Measurements from ENCODE around the gene TECTA.

Gene TECTA

DNA sequence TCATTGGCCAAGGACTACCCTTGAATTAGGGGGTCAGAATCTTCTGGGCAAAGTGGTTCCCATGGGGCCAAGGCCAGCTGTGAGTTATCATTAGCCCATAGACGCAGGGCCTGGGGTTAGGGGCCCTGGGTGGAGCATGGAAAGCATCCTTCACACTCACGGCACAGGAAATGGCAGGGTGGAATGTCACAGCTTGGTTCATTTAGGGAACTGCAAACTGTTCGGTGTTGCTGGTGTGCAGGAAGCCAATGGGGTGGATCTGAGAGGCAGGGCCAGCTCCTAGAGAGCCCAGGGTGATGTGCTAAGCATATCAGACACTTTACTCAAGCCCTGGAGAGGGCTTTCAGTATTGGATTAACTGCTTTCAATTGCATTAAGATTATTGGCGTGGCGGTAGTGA lies 42.9 kb downstream of the TECTA start:
- H3K4me1 ChIP-seq (ENCODE audit: control insufficient read depth in 1 of 2, insufficient read depth in 2 of 2, low read length in 2 of 2) = no peaks in the 10 kb centered on the region

DNA sequence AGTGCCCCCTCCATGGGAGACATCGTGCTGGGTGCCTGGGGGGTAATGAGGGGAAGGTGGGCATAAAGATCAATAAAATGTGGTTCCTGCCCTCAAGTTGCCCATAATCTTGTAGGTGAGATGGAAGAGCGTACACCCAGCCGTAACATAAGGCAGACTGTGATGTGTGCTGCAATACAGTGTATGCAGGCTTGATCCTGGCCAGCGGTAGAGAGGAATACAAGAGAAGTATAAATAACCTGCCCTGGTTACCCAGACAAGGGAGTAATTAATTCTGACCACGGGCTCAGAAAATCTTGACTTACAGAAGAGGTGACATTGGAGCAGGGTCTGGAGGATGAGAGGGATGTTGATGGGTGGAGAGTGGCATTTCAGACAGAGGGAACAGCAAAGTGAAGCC lies 43.7 kb downstream of the TECTA start:
- Histone ChIP-seq H3K9ac (ENCODE audit: low read depth in 1 of 2, low read length in 2 of 2) (no peak overlapping the region), H3K36me3 (ENCODE audit: control insufficient read depth in 1 of 2, insufficient read depth in 2 of 2, low read length in 2 of 2) (no peaks in the 10 kb centered on the region), H3K27ac (ENCODE audit: low read depth, low read length) (no peak overlapping the region), H3K27me3 (ENCODE audit: control insufficient read depth in 1 of 2, insufficient read depth in 2 of 2, low read length in 2 of 2) (no peaks in the 10 kb centered on the region), H3K4me3 (ENCODE audit: low read depth in 1 of 2, low read length in 2 of 2) (no peak overlapping the region), H3K4me1 (ENCODE audit: control insufficient read depth in 1 of 2, insufficient read depth in 2 of 2, low read length in 2 of 2) (no peaks in the 10 kb centered on the region), H3K9me3 (ENCODE audit: control insufficient read depth in 1 of 2, low read length in 2 of 2) (no peaks in the 10 kb centered on the region)

More for the DNA sequence above, 42.9 kb downstream of the TECTA start:
- Histone ChIP-seq H3K27me3 (ENCODE audit: control insufficient read depth in 1 of 2, insufficient read depth in 2 of 2, low read length in 2 of 2) (no peaks in the 10 kb centered on the region), H3K27ac (ENCODE audit: low read depth, low read length) (no peak overlapping the region), H3K9me3 (ENCODE audit: control insufficient read depth in 1 of 2, low read length in 2 of 2) (no peaks in the 10 kb centered on the region), H3K4me3 (ENCODE audit: low read depth in 1 of 2, low read length in 2 of 2) (no peak overlapping the region), H3K9ac (ENCODE audit: low read depth in 1 of 2, low read length in 2 of 2) (no peak overlapping the region), H3K36me3 (ENCODE audit: control insufficient read depth in 1 of 2, insufficient read depth in 2 of 2, low read length in 2 of 2) (no peaks in the 10 kb centered on the region)

DNA sequence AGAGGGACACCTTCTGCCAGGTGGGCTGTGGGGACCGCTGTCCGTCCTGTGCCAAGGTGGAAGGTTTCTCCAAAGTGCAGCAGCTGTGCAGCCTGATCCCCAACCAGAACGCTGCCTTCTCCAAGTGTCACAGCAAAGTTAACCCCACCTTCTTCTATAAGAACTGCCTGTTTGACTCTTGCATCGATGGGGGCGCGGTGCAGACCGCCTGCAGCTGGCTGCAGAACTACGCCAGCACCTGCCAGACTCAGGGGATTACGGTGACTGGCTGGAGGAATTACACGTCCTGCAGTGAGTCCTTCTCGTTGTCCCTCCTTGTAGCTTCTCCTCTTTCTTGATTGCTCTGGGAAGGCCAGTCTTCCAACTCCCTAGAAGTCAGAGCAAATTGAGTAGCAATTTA lies 44.8 kb downstream of the TECTA start:
- no peak overlapping the region for H3K27ac ChIP-seq (ENCODE audit: low read depth, low read length)
- H3K4me1 ChIP-seq (ENCODE audit: control insufficient read depth in 1 of 2, insufficient read depth in 2 of 2, low read length in 2 of 2) = no peaks in the 10 kb centered on the region
- H3K4me3 ChIP-seq (ENCODE audit: low read depth in 1 of 2, low read length in 2 of 2) = no peak overlapping the region
- H3K9ac ChIP-seq (ENCODE audit: low read depth in 1 of 2, low read length in 2 of 2) = no peak overlapping the region
- H3K27me3 ChIP-seq (ENCODE audit: control insufficient read depth in 1 of 2, insufficient read depth in 2 of 2, low read length in 2 of 2) = no peaks in the 10 kb centered on the region
- H3K36me3 ChIP-seq (ENCODE audit: control insufficient read depth in 1 of 2, insufficient read depth in 2 of 2, low read length in 2 of 2) = no peaks in the 10 kb centered on the region
- H3K9me3 ChIP-seq (ENCODE audit: control insufficient read depth in 1 of 2, low read length in 2 of 2) = no peaks in the 10 kb centered on the region

DNA sequence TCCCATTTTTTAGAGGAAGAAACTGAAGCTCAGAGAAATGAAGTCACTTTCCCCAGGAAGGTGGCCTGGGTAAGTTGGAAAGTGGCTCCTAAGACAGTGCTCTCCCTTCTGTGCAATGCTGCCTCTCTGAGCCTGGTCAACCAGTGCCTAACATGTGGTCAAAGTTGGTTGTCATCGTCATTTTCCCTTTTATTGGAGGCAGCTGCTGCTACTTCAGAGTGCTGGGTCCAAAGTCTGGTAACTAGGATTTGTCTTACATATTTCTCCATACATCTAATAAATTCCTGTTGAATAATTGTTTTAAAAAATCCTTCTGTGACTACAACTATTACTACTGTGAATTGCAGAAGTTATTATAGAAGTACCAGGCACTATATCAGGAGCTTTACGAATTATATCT lies 48.1 kb downstream of the TECTA start:
- Histone ChIP-seq H3K27me3 (ENCODE audit: control insufficient read depth in 1 of 2, insufficient read depth in 2 of 2, low read length in 2 of 2) (no peaks in the 10 kb centered on the region), H3K9me3 (ENCODE audit: control insufficient read depth in 1 of 2, low read length in 2 of 2) (no peaks in the 10 kb centered on the region), H3K4me1 (ENCODE audit: control insufficient read depth in 1 of 2, insufficient read depth in 2 of 2, low read length in 2 of 2) (no peaks in the 10 kb centered on the region), H3K9ac (ENCODE audit: low read depth in 1 of 2, low read length in 2 of 2) (no peak overlapping the region), H3K27ac (ENCODE audit: low read depth, low read length) (no peak overlapping the region), H3K4me3 (ENCODE audit: low read depth in 1 of 2, low read length in 2 of 2) (no peak overlapping the region), H3K36me3 (ENCODE audit: control insufficient read depth in 1 of 2, insufficient read depth in 2 of 2, low read length in 2 of 2) (no peaks in the 10 kb centered on the region)

DNA sequence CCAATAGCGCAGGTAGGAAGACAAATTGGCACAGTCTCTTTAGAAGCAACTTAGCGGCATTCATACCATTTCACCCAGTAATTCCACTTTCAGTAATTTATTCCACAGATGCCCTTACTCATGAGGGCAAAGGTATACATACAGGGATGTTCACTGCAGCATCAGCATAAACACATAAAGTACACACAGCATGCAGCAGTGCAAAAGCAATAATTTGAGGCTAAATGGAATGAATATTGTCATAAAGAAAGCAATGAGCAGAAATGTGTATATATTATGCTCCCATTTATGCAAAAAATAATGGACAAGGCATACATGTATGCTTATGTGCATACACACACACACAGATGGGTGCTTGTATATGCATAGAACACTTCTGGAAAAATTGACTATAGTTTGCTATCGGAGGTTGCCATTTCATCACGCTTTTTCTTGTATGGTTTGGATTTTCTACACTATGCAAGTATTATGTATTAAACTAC lies 50.2 kb downstream of the TECTA start:
- no peaks in the 10 kb centered on the region for H3K9me3 ChIP-seq (ENCODE audit: control insufficient read depth in 1 of 2, low read length in 2 of 2)
- H3K36me3 ChIP-seq (ENCODE audit: control insufficient read depth in 1 of 2, insufficient read depth in 2 of 2, low read length in 2 of 2) = no peaks in the 10 kb centered on the region
- no peak overlapping the region for H3K9ac ChIP-seq (ENCODE audit: low read depth in 1 of 2, low read length in 2 of 2)
- no peak overlapping the region for H3K27ac ChIP-seq (ENCODE audit: low read depth, low read length)
- H3K27me3 ChIP-seq (ENCODE audit: control insufficient read depth in 1 of 2, insufficient read depth in 2 of 2, low read length in 2 of 2) = no peaks in the 10 kb centered on the region
- no peaks in the 10 kb centered on the region for H3K4me1 ChIP-seq (ENCODE audit: control insufficient read depth in 1 of 2, insufficient read depth in 2 of 2, low read length in 2 of 2)
- no peak overlapping the region for H3K4me3 ChIP-seq (ENCODE audit: low read depth in 1 of 2, low read length in 2 of 2)

DNA sequence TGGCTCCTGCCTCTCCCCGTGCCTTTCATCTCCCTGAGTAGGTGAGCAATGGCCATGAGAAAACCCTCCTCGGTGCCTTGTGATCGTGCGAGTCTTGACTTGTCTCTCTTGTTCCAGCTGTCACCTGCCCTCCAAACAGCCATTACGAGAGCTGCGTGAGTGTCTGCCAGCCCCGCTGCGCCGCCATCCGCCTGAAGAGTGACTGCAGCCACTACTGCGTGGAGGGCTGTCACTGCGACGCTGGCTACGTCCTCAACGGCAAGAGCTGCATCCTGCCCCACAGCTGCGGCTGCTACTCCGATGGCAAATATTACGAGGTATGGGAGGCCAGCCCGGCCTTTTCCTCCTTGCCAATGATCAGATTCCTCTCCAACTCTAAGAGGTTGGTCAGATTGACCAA lies 51.7 kb downstream of the TECTA start:
- H3K9me3 ChIP-seq (ENCODE audit: control insufficient read depth in 1 of 2, low read length in 2 of 2) = no peaks in the 10 kb centered on the region
- H3K4me1 ChIP-seq (ENCODE audit: control insufficient read depth in 1 of 2, insufficient read depth in 2 of 2, low read length in 2 of 2) = no peaks in the 10 kb centered on the region
- no peaks in the 10 kb centered on the region for H3K36me3 ChIP-seq (ENCODE audit: control insufficient read depth in 1 of 2, insufficient read depth in 2 of 2, low read length in 2 of 2)
- H3K9ac ChIP-seq (ENCODE audit: low read depth in 1 of 2, low read length in 2 of 2) = no peak overlapping the region
- H3K4me3 ChIP-seq (ENCODE audit: low read depth in 1 of 2, low read length in 2 of 2) = no peak overlapping the region
- H3K27ac ChIP-seq (ENCODE audit: low read depth, low read length) = no peak overlapping the region
- H3K27me3 ChIP-seq (ENCODE audit: control insufficient read depth in 1 of 2, insufficient read depth in 2 of 2, low read length in 2 of 2) = no peaks in the 10 kb centered on the region

DNA sequence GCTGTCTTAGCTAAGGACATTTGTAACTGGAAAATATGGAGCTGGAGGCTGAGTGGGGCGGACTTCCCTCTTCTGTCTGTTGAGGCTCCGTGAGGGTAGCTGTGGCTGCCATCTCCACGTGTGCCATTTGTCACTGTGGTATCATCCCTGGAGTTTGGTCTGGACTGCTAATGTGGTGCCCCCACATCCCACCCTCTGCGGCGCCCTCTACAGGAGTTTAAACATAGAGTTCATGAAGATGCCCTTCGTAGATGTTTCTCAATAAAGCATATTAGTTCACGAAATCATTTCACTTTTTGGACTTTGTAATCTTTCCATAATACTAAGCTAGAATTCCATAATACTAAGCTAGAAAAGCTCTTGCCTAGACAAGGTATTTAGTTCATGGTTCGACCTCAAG lies 52.4 kb downstream of the TECTA start:
- Histone ChIP-seq H3K4me1 (ENCODE audit: control insufficient read depth in 1 of 2, insufficient read depth in 2 of 2, low read length in 2 of 2) (no peaks in the 10 kb centered on the region), H3K9ac (ENCODE audit: low read depth in 1 of 2, low read length in 2 of 2) (no peak overlapping the region), H3K4me3 (ENCODE audit: low read depth in 1 of 2, low read length in 2 of 2) (no peak overlapping the region), H3K27me3 (ENCODE audit: control insufficient read depth in 1 of 2, insufficient read depth in 2 of 2, low read length in 2 of 2) (no peaks in the 10 kb centered on the region), H3K36me3 (ENCODE audit: control insufficient read depth in 1 of 2, insufficient read depth in 2 of 2, low read length in 2 of 2) (no peaks in the 10 kb centered on the region), H3K27ac (ENCODE audit: low read depth, low read length) (no peak overlapping the region), H3K9me3 (ENCODE audit: control insufficient read depth in 1 of 2, low read length in 2 of 2) (no peaks in the 10 kb centered on the region)

DNA sequence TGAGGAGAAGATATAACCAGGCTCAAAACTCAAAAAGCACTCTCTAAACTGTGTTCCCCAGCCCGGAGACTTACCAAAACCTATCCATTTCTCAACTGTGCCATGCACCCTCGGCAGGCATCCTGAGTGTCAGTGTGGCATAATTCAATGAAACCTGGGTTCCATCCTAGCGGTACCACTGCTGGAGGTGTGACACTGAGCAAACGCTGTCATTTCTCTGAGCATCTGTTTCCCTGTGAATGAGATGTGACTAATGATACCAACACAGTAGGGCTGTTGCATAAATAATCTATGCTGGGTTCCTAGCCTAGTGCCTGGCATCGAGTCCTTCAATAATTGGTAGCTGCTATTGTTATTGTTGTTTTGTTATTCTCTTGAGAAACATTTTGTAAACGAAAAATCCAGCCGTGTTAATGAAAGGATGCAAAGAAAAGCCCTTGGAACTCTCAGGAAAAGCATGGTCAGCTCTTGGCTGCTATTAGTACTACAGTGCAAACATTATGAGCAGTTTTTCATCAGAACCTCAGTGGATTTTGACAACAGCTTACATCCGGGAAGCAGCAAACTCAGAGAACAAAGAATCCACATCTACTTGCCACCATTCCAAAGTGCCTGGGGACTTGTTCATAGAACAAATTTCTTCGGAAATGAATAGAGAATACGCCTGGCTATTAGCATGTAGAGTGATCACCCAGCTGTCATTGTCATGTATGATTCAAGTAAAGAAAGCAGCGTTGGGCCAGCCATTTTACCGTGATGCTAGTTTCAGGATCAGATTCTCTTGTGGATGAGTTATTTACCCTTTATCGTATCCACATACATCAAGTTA lies 53.7 kb downstream of the TECTA start:
- Histone ChIP-seq H3K9ac (ENCODE audit: low read depth in 1 of 2, low read length in 2 of 2) (no peak overlapping the region), H3K9me3 (ENCODE audit: control insufficient read depth in 1 of 2, low read length in 2 of 2) (no peaks in the 10 kb centered on the region), H3K27ac (ENCODE audit: low read depth, low read length) (no peak overlapping the region), H3K4me3 (ENCODE audit: low read depth in 1 of 2, low read length in 2 of 2) (no peak overlapping the region), H3K36me3 (ENCODE audit: control insufficient read depth in 1 of 2, insufficient read depth in 2 of 2, low read length in 2 of 2) (no peaks in the 10 kb centered on the region), H3K4me1 (ENCODE audit: control insufficient read depth in 1 of 2, insufficient read depth in 2 of 2, low read length in 2 of 2) (no peaks in the 10 kb centered on the region), H3K27me3 (ENCODE audit: control insufficient read depth in 1 of 2, insufficient read depth in 2 of 2, low read length in 2 of 2) (no peaks in the 10 kb centered on the region)

DNA sequence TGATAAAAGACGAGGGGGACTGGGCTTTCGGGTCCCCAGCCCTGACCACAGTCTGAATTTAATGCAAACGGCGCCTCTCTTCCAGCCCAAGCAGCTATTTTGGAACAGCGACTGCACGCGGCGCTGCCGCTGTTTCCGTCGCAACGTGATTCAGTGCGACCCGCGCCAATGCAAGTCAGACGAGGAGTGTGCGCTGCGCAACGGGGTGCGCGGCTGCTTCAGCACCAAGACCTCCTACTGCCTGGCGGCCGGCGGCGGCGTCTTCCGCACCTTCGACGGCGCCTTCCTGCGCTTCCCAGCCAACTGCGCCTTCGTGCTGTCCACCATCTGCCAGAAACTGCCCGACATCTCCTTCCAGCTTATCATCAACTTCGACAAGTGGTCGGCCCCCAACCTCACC lies 56.7 kb downstream of the TECTA start:
- no peak overlapping the region for H3K4me3 ChIP-seq (ENCODE audit: low read depth in 1 of 2, low read length in 2 of 2)

DNA sequence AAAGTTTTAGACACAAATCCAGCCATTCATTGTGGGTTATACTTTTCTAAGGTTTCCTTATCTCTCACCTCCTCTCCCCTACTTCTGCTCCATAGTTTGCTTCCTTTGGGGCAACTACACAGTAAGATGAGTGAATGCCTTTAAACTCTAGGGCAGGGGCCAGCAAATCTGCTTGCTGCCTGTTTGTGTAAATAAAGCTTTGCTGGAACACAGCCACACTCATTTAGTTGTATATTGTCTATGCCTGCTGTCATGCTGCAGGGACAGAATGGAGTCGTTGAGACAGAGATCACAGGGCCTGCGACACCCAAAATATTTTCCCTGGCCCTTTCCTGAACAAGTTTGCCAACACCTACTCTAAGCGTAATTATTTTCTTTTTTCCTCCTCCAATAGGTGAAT lies 58.7 kb downstream of the TECTA start:
- H3K36me3 ChIP-seq (ENCODE audit: control insufficient read depth in 1 of 2, insufficient read depth in 2 of 2, low read length in 2 of 2) = no peaks in the 10 kb centered on the region
- no peaks in the 10 kb centered on the region for H3K4me1 ChIP-seq (ENCODE audit: control insufficient read depth in 1 of 2, insufficient read depth in 2 of 2, low read length in 2 of 2)
- no peaks in the 10 kb centered on the region for H3K27me3 ChIP-seq (ENCODE audit: control insufficient read depth in 1 of 2, insufficient read depth in 2 of 2, low read length in 2 of 2)
- no peak overlapping the region for H3K27ac ChIP-seq (ENCODE audit: low read depth, low read length)
- no peaks in the 10 kb centered on the region for H3K9me3 ChIP-seq (ENCODE audit: control insufficient read depth in 1 of 2, low read length in 2 of 2)
- H3K9ac ChIP-seq (ENCODE audit: low read depth in 1 of 2, low read length in 2 of 2) = no peak overlapping the region
- H3K4me3 ChIP-seq (ENCODE audit: low read depth in 1 of 2, low read length in 2 of 2) = no peak overlapping the region

More for the DNA sequence above, 56.7 kb downstream of the TECTA start:
- Histone ChIP-seq H3K4me1 (ENCODE audit: control insufficient read depth in 1 of 2, insufficient read depth in 2 of 2, low read length in 2 of 2) (no peaks in the 10 kb centered on the region), H3K27me3 (ENCODE audit: control insufficient read depth in 1 of 2, insufficient read depth in 2 of 2, low read length in 2 of 2) (no peaks in the 10 kb centered on the region), H3K9ac (ENCODE audit: low read depth in 1 of 2, low read length in 2 of 2) (no peak overlapping the region), H3K27ac (ENCODE audit: low read depth, low read length) (no peak overlapping the region), H3K36me3 (ENCODE audit: control insufficient read depth in 1 of 2, insufficient read depth in 2 of 2, low read length in 2 of 2) (no peaks in the 10 kb centered on the region), H3K9me3 (ENCODE audit: control insufficient read depth in 1 of 2, low read length in 2 of 2) (no peaks in the 10 kb centered on the region)
